AG09309 (cell line): ENCODE measurements around the gene SIVA1.

ENCODE experiments used
- DNase-seq: peaks from one replicate; pipeline ENCODE4 v3.0.0-alpha.2; 2010; ENCODE audit warnings: low read depth
- H3K4me3 ChIP-seq: 2 replicates; pipeline ENCODE4 v1.5.1; 2011; ENCODE audit warnings: mild to moderate bottlenecking, low read depth, low read length, moderate library complexity; ENCODE audit not compliant: control insufficient read depth
- TF ChIP-seq, protein P1 (sequence below): IDR thresholded peaks from 2 replicates; pipeline ENCODE4 v1.5.1; 2011; ENCODE audit warnings: mild to moderate bottlenecking, low read depth, low read length, inconsistent platforms; ENCODE audit not compliant: insufficient read depth, control insufficient read depth; ENCODE audit errors: missing control alignments

Gene SIVA1

DNA sequence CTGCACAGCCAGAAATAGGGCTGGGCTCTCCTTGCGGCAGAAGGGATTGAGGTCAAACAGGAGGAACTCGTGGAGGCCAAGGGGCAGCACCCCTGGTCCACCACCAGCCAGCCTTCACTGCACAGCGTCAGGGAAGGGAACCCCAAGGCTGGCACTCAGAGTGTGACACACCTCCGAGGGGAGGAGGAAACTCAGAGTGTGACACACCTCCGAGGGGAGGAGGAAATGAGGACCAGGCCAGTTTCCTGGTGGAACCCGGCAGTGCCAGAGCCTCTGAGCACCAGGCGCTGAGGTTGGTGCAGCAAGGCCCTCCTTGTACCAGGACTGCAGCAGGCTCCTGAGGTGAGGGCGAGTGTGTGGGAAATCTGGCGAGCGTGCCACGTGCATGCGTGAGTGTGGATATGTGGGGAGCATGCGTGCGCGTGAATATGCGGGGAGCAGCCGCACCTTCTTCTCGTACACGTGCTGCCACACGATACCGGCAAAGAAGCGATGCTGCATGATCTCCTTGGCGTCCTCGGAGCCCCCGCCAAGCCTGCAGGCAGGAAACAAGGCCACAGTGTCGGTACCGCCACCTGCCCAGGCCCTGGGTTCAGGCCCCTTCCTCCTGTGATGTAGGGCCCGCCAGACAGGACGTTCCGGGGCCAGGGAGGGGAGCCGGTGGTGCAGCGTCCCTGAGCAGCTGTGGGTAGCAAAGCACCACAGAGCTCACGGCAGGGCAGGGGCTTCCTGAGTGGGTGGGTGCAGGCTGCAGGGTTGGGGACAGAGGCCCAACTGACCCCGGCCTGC, 19.2 kb downstream of the SIVA1 start:
- H3K4me3 ChIP-seq, result no peak overlapping the region
- no peak for DNase-seq
- TF ChIP-seq, protein P1, sequence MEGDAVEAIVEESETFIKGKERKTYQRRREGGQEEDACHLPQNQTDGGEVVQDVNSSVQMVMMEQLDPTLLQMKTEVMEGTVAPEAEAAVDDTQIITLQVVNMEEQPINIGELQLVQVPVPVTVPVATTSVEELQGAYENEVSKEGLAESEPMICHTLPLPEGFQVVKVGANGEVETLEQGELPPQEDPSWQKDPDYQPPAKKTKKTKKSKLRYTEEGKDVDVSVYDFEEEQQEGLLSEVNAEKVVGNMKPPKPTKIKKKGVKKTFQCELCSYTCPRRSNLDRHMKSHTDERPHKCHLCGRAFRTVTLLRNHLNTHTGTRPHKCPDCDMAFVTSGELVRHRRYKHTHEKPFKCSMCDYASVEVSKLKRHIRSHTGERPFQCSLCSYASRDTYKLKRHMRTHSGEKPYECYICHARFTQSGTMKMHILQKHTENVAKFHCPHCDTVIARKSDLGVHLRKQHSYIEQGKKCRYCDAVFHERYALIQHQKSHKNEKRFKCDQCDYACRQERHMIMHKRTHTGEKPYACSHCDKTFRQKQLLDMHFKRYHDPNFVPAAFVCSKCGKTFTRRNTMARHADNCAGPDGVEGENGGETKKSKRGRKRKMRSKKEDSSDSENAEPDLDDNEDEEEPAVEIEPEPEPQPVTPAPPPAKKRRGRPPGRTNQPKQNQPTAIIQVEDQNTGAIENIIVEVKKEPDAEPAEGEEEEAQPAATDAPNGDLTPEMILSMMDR, result no peak

DNA sequence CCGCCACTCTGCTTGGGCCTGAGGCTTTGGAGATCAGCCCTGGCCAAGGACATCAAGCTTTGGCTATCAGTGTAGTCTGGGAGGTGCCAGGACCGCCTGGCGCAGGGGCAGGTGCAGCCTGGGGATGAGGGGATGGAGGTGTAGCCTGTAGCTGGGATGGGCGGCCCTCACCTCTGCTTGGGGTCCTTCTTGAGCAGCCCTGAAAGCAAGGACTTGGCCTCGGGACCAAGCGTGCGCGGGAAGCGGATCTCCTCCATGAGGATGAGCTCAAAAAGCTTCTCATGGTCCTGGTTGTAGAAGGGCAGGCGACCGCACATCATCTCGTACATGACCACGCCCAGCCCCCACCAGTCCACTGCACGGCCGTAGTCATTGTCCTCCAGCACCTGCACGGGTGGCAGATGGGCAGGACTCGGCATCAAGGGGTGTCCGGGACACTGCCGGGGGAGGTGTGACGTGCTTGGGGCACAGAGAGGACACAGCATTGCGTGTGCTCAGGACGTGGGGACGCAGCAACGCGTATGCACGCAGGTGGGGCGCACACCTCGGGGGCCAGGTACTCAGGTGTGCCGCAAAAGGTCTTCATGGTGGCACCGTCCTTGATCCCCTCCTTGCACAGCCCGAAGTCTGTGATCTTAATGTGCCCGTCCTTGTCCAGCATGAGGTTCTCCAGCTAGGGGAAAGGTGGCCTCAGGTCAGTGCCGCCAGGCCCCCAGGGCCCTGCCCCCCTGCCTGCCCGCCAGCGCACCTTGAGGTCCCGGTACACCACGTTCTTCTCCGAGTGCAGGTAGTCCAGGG, 20.0 kb downstream of the SIVA1 start:
- TF ChIP-seq, protein P1, result no peak
- no peak overlapping the region for H3K4me3 ChIP-seq
- no peak for DNase-seq

DNA sequence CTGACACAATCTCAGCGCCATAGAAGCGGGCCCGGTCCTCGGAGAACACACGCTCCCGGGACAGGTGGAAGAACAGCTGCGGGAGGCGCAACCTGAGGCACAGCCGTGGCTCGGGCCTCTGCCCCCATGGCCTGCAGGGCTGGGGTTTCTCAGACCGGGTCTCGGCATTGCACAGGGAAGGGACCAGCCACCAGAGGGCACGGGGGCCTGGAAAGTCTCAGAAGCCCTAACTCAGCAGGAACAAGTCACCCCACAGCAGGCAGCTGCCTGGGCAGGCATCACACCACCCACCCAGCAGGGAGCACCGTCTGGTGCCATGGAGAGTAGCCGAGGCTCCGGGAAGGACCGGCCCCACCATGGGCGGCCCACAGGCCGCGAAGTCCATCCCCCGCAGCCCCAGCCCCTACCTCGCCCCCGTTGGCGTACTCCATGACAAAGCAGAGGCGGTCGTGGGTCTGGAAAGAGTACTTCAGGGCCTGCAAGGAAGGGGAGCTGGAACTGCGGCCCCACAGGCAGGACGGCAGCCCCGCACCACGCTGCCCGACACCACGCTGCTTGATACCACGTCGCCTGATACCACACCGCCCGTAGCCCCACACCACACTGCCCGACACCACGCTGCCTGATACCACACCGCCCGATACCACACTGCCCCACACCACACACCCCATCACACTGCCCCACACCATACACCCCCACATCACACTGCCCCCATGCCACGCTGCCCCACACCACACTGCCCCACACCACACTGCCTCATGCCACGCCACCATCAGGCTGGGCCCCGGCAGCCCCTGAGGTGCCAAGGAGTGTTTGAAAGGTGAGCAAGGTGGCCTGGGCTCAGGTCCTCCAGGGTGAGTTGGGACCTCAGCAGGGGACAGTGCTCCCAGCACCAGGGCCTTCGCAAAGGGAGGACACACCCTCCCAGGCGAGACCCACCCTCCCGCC, 20.8 kb downstream of the SIVA1 start:
- no peak for DNase-seq
- TF ChIP-seq, protein P1, result no peak
- H3K4me3 ChIP-seq, result no peak overlapping the region

DNA sequence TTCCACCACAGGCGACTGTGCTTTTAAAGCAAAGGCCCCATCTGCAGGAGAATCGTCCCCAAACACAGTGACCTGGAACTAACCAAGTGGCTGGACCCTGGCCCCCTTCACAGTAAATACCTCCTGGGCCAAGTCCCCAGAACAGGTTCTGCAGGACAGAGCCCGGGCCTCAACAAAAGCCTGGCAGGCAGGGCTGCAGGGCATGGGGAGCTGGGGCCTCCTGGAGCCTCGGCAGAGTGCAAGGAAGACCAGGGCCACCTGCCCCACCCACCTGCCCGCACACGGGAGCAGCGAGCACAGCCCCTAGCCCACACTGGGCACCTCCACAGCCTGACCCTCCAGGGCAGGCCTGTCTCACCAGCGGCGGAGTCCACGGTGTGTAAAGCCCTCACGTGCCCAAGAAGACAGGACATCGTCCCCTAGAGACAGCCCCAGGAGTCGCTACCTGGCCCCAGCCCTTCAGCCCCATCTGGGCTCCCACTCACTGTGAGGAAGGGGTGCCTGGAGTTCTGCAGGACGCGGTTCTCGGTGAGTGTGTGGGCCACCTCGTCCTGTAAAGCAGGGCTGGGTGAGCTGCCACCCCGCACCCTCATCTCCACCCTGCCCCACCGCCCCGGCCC, 21.6 kb downstream of the SIVA1 start:
- TF ChIP-seq, protein P1, result no peak
- DNase-seq, result no peak
- no peak overlapping the region for H3K4me3 ChIP-seq

DNA sequence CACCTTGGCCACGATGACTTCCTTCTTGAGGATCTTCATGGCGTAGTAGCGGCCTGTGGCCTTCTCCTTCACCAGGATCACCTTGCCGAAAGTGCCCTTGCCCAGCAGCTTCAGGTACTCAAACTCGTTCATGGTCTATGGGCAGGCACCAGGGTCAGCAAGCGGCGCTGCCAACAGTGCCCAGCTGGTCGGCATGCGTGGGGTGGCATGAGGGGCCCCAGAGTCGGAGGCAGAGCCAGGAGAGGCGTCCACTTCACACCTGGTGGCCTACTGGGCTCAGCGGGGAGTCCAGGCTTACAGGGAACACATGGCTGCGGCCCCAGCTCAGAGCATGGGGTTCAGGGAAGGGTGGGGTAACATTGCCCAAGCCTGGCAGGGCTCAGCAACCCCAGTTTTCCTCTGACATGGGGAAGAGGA, 22.1 kb downstream of the SIVA1 start:
- H3K4me3 ChIP-seq, result no peak overlapping the region
- DNase-seq, result no peak
- TF ChIP-seq, protein P1, result no peak

DNA sequence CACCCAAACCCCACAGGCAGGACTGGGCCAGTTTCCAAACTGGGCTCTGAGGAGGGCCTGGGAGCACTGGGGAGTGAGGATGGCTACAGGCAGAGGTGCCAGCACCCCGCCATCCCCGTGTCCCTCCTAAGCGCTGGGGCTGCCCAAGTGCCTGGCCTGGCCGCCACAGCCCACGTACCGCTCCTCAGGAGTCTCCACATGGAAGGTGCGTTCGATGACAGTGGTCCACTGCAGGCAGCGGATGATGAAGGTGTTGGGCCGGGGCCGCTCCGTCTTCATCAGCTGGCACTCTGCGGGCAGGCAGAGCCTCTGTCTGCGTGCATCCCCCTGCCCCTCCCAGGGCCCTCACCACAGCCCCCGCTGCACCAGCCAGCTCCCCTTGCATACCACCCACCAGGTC, 23.5 kb downstream of the SIVA1 start:
- DNase-seq, result no peak
- H3K4me3 ChIP-seq, result no peak overlapping the region
- TF ChIP-seq, protein P1, result no peak
